Ovary (tissue), 3 donors: ENCODE results near the gene MRPS18B.

Experiments
- EP300 ChIP-seq: sonication (generic); formaldehyde crosslinking; IDR thresholded peaks from one replicate; pipeline ENCODE4 v1.6.1; 2017; ENCODE audit warnings: antibody characterized with exemption
- POLR2A ChIP-seq: fragments of 450-650 bp; IDR thresholded peaks from one replicate; pipeline ENCODE4 v1.6.1; 2017; ENCODE audit warnings: antibody characterized with exemption, mild to moderate bottlenecking, moderate library complexity
- TF ChIP-seq, protein P1 (sequence below), 3 donors: fragments of 450-650 bp in 2 of 3; fragments of 200-600 bp in 1 of 3; IDR thresholded peaks; one replicate each; pipeline versions ENCODE4 v1.5.1 to v1.8.0; 2016 to 2022; ENCODE audit warnings: antibody characterized with exemption in 3 of 3, mild to moderate bottlenecking in 1 of 3
- donor health status: DM: no; HTN: no; CAD: no.

DNA sequence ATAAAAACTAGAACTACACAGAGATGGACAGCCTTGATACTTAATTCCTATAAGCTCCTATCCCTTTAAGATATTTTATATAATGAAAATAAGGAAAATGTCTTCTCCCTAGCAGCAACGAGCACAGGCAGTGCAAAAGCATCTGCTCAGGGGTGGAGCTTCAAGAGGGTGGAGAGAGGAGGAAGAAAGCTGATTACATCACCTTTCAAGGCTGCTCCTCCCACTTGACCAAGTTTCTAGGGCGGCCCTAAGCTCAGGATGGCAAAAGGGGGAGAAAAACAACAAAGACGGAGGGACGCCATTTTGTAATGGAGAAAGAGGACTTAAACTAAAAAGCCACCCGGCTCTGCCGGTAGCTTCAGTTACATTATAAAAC is 2.8 kb upstream of the MRPS18B start:
- TF ChIP-seq, protein P1, sequence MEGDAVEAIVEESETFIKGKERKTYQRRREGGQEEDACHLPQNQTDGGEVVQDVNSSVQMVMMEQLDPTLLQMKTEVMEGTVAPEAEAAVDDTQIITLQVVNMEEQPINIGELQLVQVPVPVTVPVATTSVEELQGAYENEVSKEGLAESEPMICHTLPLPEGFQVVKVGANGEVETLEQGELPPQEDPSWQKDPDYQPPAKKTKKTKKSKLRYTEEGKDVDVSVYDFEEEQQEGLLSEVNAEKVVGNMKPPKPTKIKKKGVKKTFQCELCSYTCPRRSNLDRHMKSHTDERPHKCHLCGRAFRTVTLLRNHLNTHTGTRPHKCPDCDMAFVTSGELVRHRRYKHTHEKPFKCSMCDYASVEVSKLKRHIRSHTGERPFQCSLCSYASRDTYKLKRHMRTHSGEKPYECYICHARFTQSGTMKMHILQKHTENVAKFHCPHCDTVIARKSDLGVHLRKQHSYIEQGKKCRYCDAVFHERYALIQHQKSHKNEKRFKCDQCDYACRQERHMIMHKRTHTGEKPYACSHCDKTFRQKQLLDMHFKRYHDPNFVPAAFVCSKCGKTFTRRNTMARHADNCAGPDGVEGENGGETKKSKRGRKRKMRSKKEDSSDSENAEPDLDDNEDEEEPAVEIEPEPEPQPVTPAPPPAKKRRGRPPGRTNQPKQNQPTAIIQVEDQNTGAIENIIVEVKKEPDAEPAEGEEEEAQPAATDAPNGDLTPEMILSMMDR (IDR thresholded peaks at IDR 0.05) = no peak
- TF ChIP-seq POLR2A (peak; percentile 71), EP300 (no peak)
